Neural cell (in vitro differentiated cells): ENCODE data around the gene MAP7D2. TPM values are rescaled to one million over a fixed set of nuclear protein-coding genes. Genes with fewer than 3 reads are reported as not detected.
"Not testable (repeated sequence)": the region's sequence is repeated elsewhere in the genome, so short reads cannot be mapped to it uniquely, and the experiment has no call there.

Experiments used
- H2AFZ ChIP-seq: fragments of 200-600, 300-800 bp; sonication (generic), shearing (Covaris generic); 2 replicates; pipeline ENCODE4 v1.6.0; 2014; ENCODE audit warnings: low read depth, mild to moderate bottlenecking, antibody characterized with exemption, low read length, moderate library complexity
- H3F3A ChIP-seq: fragments of 200-600 bp; shearing (Covaris generic); 2 replicates; pipeline ENCODE4 v1.6.1; 2016; ENCODE audit warnings: mild to moderate bottlenecking, moderate library complexity, mixed read lengths, antibody characterized with exemption, low read length; ENCODE audit not compliant: insufficient read depth, poor library complexity, severe bottlenecking
- H3K27ac ChIP-seq: fragments of 200-600, 300-800 bp; sonication (generic), shearing (Covaris generic); 2 replicates; pipeline ENCODE4 v1.5.1; 2014; ENCODE audit warnings: mild to moderate bottlenecking, low read length, moderate library complexity
- H3K27me3 ChIP-seq: fragments of 300-800, 200-600 bp; sonication (generic), shearing (Covaris generic); 2 replicates; pipeline ENCODE4 v1.6.0; 2014; ENCODE audit warnings: mild to moderate bottlenecking, low read depth, low read length, moderate library complexity; ENCODE audit not compliant: insufficient read depth
- H3K36me3 ChIP-seq: fragments of 300-800, 200-600 bp; sonication (generic), shearing (Covaris generic); 2 replicates; pipeline ENCODE4 v1.5.1; 2014; ENCODE audit warnings: mild to moderate bottlenecking, antibody characterized with exemption, low read length, moderate library complexity; ENCODE audit not compliant: insufficient read depth
- H3K4me2 ChIP-seq: fragments of 300-800, 200-600 bp; sonication (generic), shearing (Covaris generic); 2 replicates; pipeline ENCODE4 v1.6.0; 2014; ENCODE audit warnings: mild to moderate bottlenecking, low read length
- H3K4me3 ChIP-seq: fragments of 300-800, 200-600 bp; sonication (generic), shearing (Covaris generic); 2 replicates; pipeline ENCODE4 v1.5.1; 2014; ENCODE audit warnings: mild to moderate bottlenecking, low read length, moderate library complexity
- H3K79me2 ChIP-seq: fragments of 200-600 bp; shearing (Covaris generic); replicated peaks from 2 replicates; pipeline ENCODE4 v1.6.0; 2014; ENCODE audit warnings: mild to moderate bottlenecking, low read length, moderate library complexity; ENCODE audit not compliant: insufficient read depth
- H3K9ac ChIP-seq: fragments of 300-800, 200-600 bp; sonication (generic), shearing (Covaris generic); 2 replicates; pipeline ENCODE4 v1.6.1; 2016; ENCODE audit warnings: mild to moderate bottlenecking, low read length, mixed read lengths
- H3K9me2 ChIP-seq: fragments of 200-600 bp; shearing (Covaris generic); 2 replicates; pipeline ENCODE4 v1.6.1; 2016; ENCODE audit warnings: mild to moderate bottlenecking, low read length, mixed read lengths; ENCODE audit not compliant: insufficient read depth
- H3K9me3 ChIP-seq: fragments of 200-600, 300-800 bp; sonication (generic), shearing (Covaris generic); 2 replicates; pipeline ENCODE4 v1.6.1; 2016; ENCODE audit warnings: mild to moderate bottlenecking, mixed run types, low read length, moderate library complexity, mixed read lengths
- H4K20me1 ChIP-seq: fragments of 200-600 bp; shearing (Covaris generic); 2 replicates; pipeline ENCODE4 v1.6.1; 2016; ENCODE audit warnings: mild to moderate bottlenecking, mixed run types; ENCODE audit not compliant: insufficient read depth
- EP300 ChIP-seq: fragments of 450-650 bp; conservative IDR thresholded peaks from 2 replicates; pipeline ENCODE4 v1.6.1; 2014; ENCODE audit warnings: antibody characterized with exemption, mild to moderate bottlenecking, moderate library complexity; ENCODE audit not compliant: poor library complexity, severe bottlenecking
- EZH2 ChIP-seq: fragments of 200-600, 300-800 bp; shearing (Covaris generic), sonication (generic); IDR thresholded peaks from 2 replicates; pipeline ENCODE4 v1.6.1; 2014; ENCODE audit warnings: antibody characterized with exemption, low read length, borderline replicate concordance, mild to moderate bottlenecking; ENCODE audit not compliant: insufficient read depth, poor library complexity, severe bottlenecking
- MXI1 ChIP-seq: fragments of 450-650 bp; conservative IDR thresholded peaks from 2 replicates; pipeline ENCODE4 v1.6.1; 2014; ENCODE audit warnings: antibody characterized with exemption, mild to moderate bottlenecking; ENCODE audit not compliant: poor library complexity, severe bottlenecking
- POLR2AphosphoS5 ChIP-seq: IDR thresholded peaks from 2 replicates; pipeline ENCODE4 v1.6.1; 2012
- RAD21 ChIP-seq: fragments of 450-650 bp; conservative IDR thresholded peaks from 2 replicates; pipeline ENCODE4 v1.6.1; 2014; ENCODE audit warnings: antibody characterized with exemption, mild to moderate bottlenecking, moderate library complexity
- SMC3 ChIP-seq: fragments of 450-650 bp; conservative IDR thresholded peaks from 2 replicates; pipeline ENCODE4 v1.6.1; 2014; ENCODE audit warnings: antibody characterized with exemption, mild to moderate bottlenecking, moderate library complexity; ENCODE audit not compliant: poor library complexity
- TAF1 ChIP-seq: IDR thresholded peaks from 2 replicates; pipeline ENCODE4 v1.6.1; 2012; ENCODE audit warnings: low read depth
- polyA plus RNA-seq: library from polyadenylated mRNA; depleted of rRNA; stranded (reverse); fragments of >200 nt; gene quantifications from 2 replicates; pipeline ENCODE4 v1.2.3, GENCODE V29; 2014
- TF ChIP-seq, protein P1 (sequence below): IDR thresholded peaks from 2 replicates; pipeline ENCODE4 v1.6.1; 2012; ENCODE audit warnings: borderline replicate concordance
- TF ChIP-seq, protein P2 (sequence below): fragments of 450-650 bp; IDR thresholded peaks from 2 replicates; pipeline ENCODE4 v1.5.1; 2014; ENCODE audit warnings: antibody characterized with exemption, mild to moderate bottlenecking, moderate library complexity; ENCODE audit not compliant: poor library complexity, severe bottlenecking

Gene MAP7D2
- polyA plus RNA-seq, 1 donor from 2014 or later, result 6.4 TPM

DNA sequence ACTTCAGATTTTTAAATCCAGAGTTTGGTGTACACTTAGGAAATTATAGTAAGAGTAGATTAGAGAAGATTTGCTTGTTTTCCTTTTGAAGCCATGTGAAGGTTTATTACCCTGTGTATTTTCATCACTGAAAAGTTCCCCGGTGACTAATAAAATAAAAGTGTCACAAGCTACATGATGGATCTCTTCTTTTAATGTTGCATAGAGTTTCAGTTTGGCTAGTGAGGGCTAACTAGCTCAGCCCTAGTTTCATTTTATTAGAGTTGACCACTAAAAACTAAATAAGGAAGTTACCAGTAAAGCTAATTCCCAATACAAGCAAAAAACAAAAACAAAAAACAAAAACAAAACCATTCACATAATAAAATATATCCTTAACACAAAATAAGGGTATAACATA is 10.1 kb upstream of the MAP7D2 start:
- not testable (repeated sequence) for H3K9me3 ChIP-seq, H3K4me3 ChIP-seq, H4K20me1 ChIP-seq, H2AFZ ChIP-seq, H3K27me3 ChIP-seq, H3K9ac ChIP-seq, H3K36me3 ChIP-seq, H3K9me2 ChIP-seq, H3K79me2 ChIP-seq, H3K4me2 ChIP-seq, H3K27ac ChIP-seq, H3F3A ChIP-seq

DNA sequence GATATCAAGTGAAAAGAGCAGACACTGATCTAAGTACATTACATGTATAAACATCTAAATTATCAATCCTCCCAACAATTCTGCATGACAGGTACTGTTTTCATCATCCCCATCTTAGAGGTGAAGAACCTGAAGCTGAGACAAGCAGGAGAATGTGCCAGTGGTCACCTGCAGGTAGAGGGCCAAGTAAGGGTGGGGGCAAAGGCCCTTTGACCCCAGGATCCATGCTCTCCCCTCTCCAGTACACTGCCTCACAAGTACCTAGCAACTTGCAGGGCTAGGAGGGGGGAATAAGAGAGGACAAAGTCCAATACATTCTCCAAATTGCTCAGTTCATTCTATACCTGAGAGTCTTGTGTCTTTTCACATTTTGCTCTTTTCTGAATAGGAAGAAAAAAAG is 8.3 kb upstream of the MAP7D2 start:
- H4K20me1 ChIP-seq, result no peaks in the 10 kb centered on the region
- no peak overlapping the region for H3K9ac ChIP-seq
- no peaks in the 10 kb centered on the region for H3K79me2 ChIP-seq
- H3F3A ChIP-seq, result no peaks in the 10 kb centered on the region
- no peaks in the 10 kb centered on the region for H3K27me3 ChIP-seq
- no peak overlapping the region for H3K4me3 ChIP-seq
- H3K9me3 ChIP-seq, result no peaks in the 10 kb centered on the region
- no peak overlapping the region for H2AFZ ChIP-seq
- H3K4me2 ChIP-seq, result no peak overlapping the region
- no peaks in the 10 kb centered on the region for H3K36me3 ChIP-seq
- no peaks in the 10 kb centered on the region for H3K9me2 ChIP-seq
- H3K27ac ChIP-seq, result no peak overlapping the region
- TF ChIP-seq EZH2 (no peak), EP300 (no peak), RAD21 (no peak), TAF1 (no peak), SMC3 (no peak), POLR2AphosphoS5 (no peak), MXI1 (no peak)
- TF ChIP-seq, protein P1, sequence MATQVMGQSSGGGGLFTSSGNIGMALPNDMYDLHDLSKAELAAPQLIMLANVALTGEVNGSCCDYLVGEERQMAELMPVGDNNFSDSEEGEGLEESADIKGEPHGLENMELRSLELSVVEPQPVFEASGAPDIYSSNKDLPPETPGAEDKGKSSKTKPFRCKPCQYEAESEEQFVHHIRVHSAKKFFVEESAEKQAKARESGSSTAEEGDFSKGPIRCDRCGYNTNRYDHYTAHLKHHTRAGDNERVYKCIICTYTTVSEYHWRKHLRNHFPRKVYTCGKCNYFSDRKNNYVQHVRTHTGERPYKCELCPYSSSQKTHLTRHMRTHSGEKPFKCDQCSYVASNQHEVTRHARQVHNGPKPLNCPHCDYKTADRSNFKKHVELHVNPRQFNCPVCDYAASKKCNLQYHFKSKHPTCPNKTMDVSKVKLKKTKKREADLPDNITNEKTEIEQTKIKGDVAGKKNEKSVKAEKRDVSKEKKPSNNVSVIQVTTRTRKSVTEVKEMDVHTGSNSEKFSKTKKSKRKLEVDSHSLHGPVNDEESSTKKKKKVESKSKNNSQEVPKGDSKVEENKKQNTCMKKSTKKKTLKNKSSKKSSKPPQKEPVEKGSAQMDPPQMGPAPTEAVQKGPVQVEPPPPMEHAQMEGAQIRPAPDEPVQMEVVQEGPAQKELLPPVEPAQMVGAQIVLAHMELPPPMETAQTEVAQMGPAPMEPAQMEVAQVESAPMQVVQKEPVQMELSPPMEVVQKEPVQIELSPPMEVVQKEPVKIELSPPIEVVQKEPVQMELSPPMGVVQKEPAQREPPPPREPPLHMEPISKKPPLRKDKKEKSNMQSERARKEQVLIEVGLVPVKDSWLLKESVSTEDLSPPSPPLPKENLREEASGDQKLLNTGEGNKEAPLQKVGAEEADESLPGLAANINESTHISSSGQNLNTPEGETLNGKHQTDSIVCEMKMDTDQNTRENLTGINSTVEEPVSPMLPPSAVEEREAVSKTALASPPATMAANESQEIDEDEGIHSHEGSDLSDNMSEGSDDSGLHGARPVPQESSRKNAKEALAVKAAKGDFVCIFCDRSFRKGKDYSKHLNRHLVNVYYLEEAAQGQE, result no peak
- TF ChIP-seq, protein P2, sequence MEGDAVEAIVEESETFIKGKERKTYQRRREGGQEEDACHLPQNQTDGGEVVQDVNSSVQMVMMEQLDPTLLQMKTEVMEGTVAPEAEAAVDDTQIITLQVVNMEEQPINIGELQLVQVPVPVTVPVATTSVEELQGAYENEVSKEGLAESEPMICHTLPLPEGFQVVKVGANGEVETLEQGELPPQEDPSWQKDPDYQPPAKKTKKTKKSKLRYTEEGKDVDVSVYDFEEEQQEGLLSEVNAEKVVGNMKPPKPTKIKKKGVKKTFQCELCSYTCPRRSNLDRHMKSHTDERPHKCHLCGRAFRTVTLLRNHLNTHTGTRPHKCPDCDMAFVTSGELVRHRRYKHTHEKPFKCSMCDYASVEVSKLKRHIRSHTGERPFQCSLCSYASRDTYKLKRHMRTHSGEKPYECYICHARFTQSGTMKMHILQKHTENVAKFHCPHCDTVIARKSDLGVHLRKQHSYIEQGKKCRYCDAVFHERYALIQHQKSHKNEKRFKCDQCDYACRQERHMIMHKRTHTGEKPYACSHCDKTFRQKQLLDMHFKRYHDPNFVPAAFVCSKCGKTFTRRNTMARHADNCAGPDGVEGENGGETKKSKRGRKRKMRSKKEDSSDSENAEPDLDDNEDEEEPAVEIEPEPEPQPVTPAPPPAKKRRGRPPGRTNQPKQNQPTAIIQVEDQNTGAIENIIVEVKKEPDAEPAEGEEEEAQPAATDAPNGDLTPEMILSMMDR, result no peak
